IPS-11a (cell line): Measurements from ENCODE around the gene EML1.

Source experiments
- H3K4me3 ChIP-seq: one replicate; pipeline ENCODE4 v1.5.1; 2013; ENCODE audit warnings: low read depth, low read length, control low read depth

EML1 gene

GRCh38 chr14:99862136-99862535, 68.9 kb downstream of the EML1 start:
- no peak overlapping the region for H3K4me3 ChIP-seq

DNA sequence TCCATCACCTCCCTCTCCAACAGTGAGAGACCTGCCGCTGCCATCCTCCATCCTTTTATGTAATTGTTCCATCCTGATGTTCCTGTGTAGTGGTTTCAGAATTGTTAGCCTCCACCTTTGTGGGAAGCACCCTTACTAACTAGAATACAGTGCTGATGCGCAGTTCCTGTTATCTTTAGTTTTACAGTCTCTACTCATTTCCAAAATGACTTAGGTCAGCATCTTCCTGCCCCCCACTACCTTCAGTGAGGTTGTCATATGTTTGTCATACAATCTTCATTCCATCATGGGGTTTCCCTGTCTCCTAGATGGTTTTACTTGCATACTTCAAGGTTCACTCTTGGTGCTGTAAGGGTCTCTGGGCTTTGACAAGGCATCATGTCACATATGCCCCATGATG, 69.8 kb downstream of the EML1 start:
- no peak overlapping the region for H3K4me3 ChIP-seq

DNA sequence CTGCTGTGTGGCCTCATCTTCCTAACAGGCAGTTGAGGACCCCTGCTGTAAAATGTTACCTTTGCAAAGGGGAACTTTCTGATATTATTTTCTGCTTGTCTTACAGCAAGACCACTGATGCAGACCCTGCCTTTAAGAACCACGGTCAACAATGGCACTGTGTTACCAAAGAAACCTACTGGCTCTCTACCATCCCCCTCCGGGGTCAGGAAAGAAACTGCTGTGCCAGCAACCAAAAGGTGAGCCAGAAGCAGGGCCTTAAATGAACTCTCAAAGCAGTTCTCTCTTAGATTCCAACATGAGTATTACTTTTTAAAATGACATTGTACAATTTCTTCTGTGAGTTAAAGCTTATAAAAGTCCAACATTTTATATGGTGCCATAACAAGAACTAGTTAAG, 72.2 kb downstream of the EML1 start:
- H3K4me3 ChIP-seq: no peak overlapping the region

DNA sequence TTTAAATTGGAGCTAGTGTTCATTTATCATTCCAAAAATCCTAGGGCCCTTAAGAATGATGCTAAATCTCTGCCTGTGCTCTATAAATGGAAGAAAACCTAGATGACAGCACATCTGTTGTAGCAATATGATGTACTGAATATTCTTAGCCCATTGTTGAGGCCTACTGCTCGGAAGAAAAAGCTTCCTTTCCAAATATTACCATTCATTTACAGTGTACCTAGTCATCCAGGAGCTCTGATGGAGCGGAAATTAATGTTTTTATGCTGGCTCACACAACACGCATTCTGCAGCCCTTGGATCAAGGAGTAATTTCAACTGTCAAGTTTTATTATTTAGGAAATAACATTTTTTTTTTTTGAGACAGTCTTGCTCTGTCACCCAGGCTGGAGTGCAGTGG, 77.4 kb downstream of the EML1 start:
- no peak overlapping the region for H3K4me3 ChIP-seq

- no peak overlapping the region for H3K4me3 ChIP-seq
Measured at GRCh38 chr14:99871771-99872170, 78.6 kb downstream of the EML1 start.

DNA sequence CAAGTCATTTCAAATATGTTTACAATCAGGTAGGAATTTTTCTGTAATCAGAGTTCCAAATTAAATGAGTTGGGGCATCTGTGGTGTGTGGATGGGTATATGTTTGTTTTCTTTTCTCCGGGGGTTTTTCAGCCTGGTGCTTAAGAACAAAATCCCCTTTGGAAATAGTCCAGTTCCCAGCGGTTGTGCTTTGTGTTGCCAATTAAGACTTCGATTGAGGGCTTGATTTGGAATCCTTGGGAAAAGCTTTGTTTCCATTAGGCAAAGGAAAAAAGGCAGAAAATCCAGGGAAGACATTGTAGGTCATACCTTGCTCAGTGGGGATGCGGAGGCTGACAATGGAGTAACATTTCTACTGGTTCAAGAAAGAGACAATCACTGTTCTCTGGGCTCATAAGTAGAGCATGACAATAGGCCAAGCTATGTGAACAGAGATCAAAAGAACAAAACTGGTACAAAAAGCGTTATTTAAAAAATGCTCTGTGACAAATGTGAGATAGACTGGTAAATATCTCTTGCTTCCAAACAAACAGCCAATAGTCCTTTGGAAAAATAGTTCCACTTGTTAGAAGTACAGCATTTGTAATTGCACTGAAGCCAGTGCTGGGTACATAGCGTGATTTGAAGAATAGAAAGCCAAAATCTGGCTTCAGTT, 79.7 kb downstream of the EML1 start:
- no peak overlapping the region for H3K4me3 ChIP-seq

GRCh38 chr14:99873653-99874052, 80.4 kb downstream of the EML1 start:
- no peak overlapping the region for H3K4me3 ChIP-seq

DNA sequence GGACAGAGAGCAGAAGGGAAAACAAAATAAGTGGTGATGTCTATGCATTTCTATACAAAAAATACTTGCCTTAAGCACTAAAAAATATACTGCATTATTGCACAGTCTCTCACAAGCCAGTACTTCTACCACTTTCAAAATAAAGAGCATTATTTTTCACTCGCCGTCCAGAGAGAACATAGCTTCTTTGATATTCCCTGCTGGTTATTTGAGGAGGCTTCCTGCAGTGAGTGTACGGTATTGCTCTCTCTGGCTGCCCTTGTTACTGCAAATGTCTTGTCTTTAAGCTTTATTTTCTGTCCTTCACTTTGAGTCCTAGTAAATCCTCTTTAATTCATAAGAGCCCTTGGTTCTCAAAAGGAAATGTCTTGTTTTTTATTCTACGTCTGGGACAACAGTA, 81.1 kb downstream of the EML1 start:
- no peak overlapping the region for H3K4me3 ChIP-seq

DNA sequence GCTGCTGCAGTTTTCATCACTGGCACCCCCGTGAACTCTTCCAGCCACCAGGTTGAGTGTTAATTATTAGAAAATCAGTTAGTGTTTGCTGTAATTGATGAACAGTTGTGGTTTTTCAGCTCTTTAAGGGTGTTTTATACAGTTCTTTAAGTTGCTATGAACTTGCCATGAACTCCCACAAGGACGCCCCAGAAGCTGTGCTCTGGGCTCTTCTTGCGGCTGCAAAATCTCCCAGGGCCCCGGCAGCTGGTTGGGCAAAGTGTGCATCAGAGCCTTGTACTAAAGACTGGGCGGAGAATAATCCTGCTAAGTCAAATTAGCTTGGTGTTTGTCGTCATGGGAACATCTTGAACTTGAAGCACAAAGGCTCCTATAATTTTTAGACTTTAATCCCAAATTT, 82.2 kb downstream of the EML1 start:
- H3K4me3 ChIP-seq: no peak overlapping the region

DNA sequence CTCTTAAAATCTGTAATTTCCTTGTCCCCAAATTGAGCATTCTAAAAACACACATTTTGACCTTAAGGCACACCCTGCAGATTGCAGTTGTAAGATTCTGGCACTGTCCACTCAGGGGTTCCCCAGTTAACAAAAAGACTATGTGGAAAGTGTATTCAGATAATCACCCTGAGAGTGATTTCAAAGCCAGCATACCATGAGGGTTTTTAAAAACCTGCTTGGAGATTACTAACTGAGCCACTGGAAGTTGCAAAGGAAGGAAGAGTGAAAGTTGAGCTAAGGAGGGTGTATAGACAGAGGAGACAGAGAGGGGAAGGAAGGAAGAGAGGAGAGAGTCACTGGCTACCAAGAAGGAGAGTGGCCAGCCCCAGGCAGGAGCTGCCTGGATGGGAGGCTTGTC, 82.6 kb downstream of the EML1 start:
- no peak overlapping the region for H3K4me3 ChIP-seq

- H3K4me3 ChIP-seq: no peak overlapping the region
Measured at GRCh38 chr14:99876406-99876805, 83.2 kb downstream of the EML1 start.

DNA sequence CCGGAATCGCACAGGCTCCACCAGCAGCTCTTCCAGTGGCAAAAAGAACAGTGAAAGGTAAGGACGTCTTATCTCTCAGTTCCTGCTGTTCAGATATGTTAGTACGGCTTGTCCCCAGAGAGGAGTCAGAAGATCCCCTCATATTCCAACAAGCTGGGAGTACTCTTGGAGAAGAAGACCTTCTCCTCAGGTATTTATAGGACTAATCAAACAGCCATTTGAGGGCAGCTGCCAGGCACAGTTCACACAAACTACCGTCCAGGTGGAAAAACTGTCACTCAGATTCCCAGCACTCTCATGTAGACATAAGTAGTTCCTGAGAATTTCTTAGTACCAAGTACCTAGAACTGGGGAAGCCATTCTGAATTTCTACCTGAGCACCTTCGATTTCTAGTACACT, 85.3 kb downstream of the EML1 start:
- H3K4me3 ChIP-seq: no peak overlapping the region

- no peak overlapping the region for H3K4me3 ChIP-seq
Measured at GRCh38 chr14:99879401-99880295, 86.4 kb downstream of the EML1 start.

DNA sequence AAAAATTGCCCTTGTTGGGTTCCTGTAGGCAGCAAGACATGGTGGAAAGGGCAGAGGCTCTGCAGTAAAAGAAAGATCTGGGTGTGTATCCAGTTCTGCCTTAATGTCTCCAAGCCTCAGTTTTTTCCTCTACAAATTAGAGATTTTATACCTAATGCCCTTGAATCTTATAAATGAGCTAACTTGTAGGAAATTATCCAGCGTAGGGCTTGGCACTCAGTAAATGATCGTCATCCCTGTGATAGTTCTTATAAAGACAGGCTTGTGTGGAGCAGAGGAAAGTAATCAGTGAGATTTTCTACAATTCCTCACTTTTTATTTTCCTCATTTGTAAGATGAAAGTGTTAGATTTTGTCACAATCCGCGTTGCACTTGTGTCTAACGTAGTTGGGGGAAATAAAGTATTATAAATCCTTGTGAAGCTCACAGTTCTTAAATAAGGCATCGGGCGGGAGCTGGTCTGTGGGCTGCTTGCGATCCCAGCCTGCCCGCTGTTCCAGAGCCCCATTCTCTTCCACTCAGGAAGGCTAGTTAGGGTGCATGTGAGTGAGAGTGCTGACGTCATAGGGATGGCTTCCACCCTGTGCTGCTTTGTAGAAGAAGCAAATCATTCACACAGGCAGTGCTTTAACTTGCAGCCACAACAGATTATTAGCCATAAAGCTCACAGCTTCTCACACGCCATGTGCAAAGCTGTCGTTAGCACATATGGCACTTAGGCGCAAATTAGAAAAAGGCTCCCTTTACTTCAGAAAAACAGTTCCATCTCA, 87.6 kb downstream of the EML1 start:
- H3K4me3 ChIP-seq: no peak overlapping the region

GRCh38 chr14:99883866-99884650, 90.8 kb downstream of the EML1 start:
- no peak overlapping the region for H3K4me3 ChIP-seq

DNA sequence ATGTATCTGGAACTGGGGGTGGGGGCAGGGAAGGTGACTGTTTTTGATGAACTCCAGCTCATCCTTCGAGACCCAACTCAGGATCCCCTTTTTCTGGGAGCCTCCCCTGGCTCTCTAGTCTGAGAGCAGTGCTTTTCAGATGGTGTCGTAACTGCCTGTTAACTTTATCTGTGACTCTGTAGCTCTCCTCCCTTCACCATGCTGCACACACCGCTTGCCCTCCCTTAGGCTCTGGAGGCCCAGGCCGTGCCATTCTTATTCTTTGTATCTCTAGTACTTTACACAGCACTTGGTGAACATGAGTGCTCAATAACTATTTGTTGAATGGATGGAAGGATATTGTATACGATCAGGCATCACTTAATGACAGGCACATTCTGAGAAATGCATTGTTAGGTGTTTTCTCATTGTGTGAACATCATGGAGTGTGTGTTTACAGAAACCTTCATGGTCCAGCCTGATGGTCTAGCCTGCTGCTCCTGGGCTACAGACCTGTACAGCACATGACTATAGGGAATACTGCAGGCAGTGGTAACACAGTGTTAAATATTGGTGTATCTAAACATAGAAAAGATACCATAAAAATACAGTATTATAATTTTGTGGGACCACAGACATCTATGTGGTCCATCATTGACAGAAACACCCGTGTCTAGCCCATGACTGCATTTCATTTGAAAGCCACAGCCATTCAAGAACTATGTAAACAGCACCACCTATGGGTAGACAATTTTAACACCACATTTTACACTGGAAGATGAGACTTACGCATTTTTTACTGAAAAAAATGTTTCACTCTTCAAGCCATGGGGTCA, 91.8 kb downstream of the EML1 start:
- H3K4me3 ChIP-seq: no peak overlapping the region

- H3K4me3 ChIP-seq: no peak overlapping the region
Measured at GRCh38 chr14:99885649-99885958, 92.4 kb downstream of the EML1 start.

DNA sequence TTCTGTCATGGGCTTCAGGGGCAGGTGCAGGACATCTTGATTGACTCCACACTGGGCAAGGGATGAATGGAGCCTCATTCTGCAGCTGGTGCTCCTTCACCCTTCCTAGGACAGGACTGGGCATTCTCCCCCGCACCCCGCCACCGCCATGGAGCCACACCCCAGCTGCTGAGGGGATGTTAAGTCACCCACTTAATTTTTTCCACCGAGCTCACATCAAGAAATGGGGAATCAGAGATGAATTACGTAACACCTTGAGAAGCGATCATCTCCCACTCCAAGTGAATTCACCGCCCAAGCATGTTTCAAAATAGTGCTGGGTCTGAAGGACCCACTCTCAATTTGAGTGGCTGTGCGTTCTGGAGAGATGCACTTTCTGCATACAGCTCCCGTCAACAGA, 94.2 kb downstream of the EML1 start:
- H3K4me3 ChIP-seq: no peak overlapping the region

GRCh38 chr14:99888149-99888548, 94.9 kb downstream of the EML1 start:
- no peak overlapping the region for H3K4me3 ChIP-seq

- H3K4me3 ChIP-seq: no peak overlapping the region
Measured at GRCh38 chr14:99889268-99889667, 96.1 kb downstream of the EML1 start.
